K562 (cell line): ENCODE results near the gene IL17A. TPM values are rescaled to one million over a fixed set of nuclear protein-coding genes. Genes with fewer than 3 reads are reported as not detected.

Experiments used
- ATAC-seq: fragments of 200-7000 bp; cut with Tn5 transposase; 3 replicates; pipeline ENCODE4 v1.9.1; 2020; ENCODE audit warnings: moderate library complexity
- BruUV-seq: library from RNA; stranded (reverse); fragments of 400-500 nt; replicated peaks from 2 replicates; lab custom pipeline; 2021; lab: Mats Ljungman, UMichigan
- CTCF ChIA-PET: fragments of 300-600 bp; formaldehyde crosslinking; extraction: SDS; loops from one replicate; lab custom pipeline; 2021; ENCODE audit warnings: low intra/inter-chr PET ratio; lab: Yijun Ruan, JAX
- POLR2A ChIA-PET: fragments of 300-600, 350-650 bp; sonication (Branson Sonifier 250); formaldehyde crosslinking; extraction: SDS; loops from one replicate; lab custom pipeline; 2021; ENCODE audit warnings: antibody characterized with exemption, inconsistent platforms; lab: Yijun Ruan, JAX
- DNase-seq, 4 experiments: peaks; one replicate each; pipeline versions ENCODE4 v3.0.0 to v3.0.0-alpha.2; 2011 to 2018; ENCODE audit warnings: low spot score in 3 of 4, mixed read lengths in 3 of 4; ENCODE audit errors: extremely low read depth in 1 of 4
- FAIRE-seq: peaks from 2 replicates; lab custom pipeline; 2011; peaks lifted over from hg19 to GRCh38; lab: Jason Lieb, UNC
- H2AFZ ChIP-seq: 2 replicates; pipeline ENCODE4 v1.6.0; 2011; ENCODE audit warnings: low read depth, low read length, control low read depth, inconsistent platforms
- H3K27ac ChIP-seq: fragments of 200-600 bp; 3 replicates; pipeline ENCODE4 v1.8.0; 2011; ENCODE audit warnings: low read depth, mild to moderate bottlenecking, control low read depth, inconsistent platforms, low read length, moderate library complexity, mixed read lengths; ENCODE audit errors: extremely low read depth
- H3K27me3 ChIP-seq, 2 experiments: fragments of 300-600 bp in 1 of 2; 2 replicates in 1 of 2; 3 replicates in 1 of 2; pipeline versions ENCODE4 v1.6.0 to v1.8.0; 2011; ENCODE audit warnings: inconsistent platforms in 2 of 2, low read length in 2 of 2, mild to moderate bottlenecking in 1 of 2, mixed read lengths in 1 of 2, moderate library complexity in 1 of 2; ENCODE audit not compliant: control insufficient read depth in 2 of 2, insufficient read depth in 2 of 2
- H3K36me3 ChIP-seq: fragments of 300-600 bp; 3 replicates; pipeline ENCODE4 v1.8.0; 2011; ENCODE audit warnings: mild to moderate bottlenecking, low read length, inconsistent platforms; ENCODE audit not compliant: control insufficient read depth, insufficient read depth
- H3K4me1 ChIP-seq, 2 experiments: fragments of 200-600 bp in 1 of 2; replicated peaks in 1 of 2; 2 replicates in 1 of 2; 3 replicates in 1 of 2; pipeline versions ENCODE4 v1.5.1 to v1.8.0; 2011; ENCODE audit warnings: inconsistent platforms in 2 of 2, low read length in 2 of 2, mild to moderate bottlenecking in 1 of 2, mixed read lengths in 1 of 2, moderate library complexity in 1 of 2; ENCODE audit not compliant: control insufficient read depth in 2 of 2, insufficient read depth in 2 of 2
- H3K4me2 ChIP-seq: 2 replicates; pipeline ENCODE4 v1.6.1; 2011; ENCODE audit warnings: low read length, control low read depth, inconsistent platforms, mixed read lengths; ENCODE audit not compliant: insufficient read depth
- H3K4me3 ChIP-seq: fragments of 200-600 bp; sonication (generic), shearing (Covaris generic); 2 replicates; pipeline ENCODE4 v1.5.1; 2016; ENCODE audit warnings: control low read depth, inconsistent platforms
- H3K79me2 ChIP-seq: fragments of 200-600 bp; 3 replicates; pipeline ENCODE4 v1.8.0; 2011; ENCODE audit warnings: low read length, inconsistent platforms; ENCODE audit not compliant: control insufficient read depth, insufficient read depth
- H3K9ac ChIP-seq, 2 experiments: 2 replicates each; pipeline versions ENCODE4 v1.6.0 to v1.6.1; 2011; ENCODE audit warnings: low read depth in 2 of 2, low read length in 2 of 2, control low read depth in 1 of 2, inconsistent platforms in 1 of 2, mild to moderate bottlenecking in 1 of 2, mixed read lengths in 1 of 2; ENCODE audit not compliant: insufficient read depth in 1 of 2
- H3K9me1 ChIP-seq: one replicate; pipeline ENCODE4 v1.6.0; 2011; ENCODE audit warnings: inconsistent platforms, mild to moderate bottlenecking, low read length, moderate library complexity; ENCODE audit not compliant: control insufficient read depth, insufficient read depth
- H3K9me3 ChIP-seq: replicated peaks from 2 replicates; pipeline ENCODE4 v1.5.1; 2011; ENCODE audit warnings: low read depth, low read length, inconsistent platforms; ENCODE audit not compliant: control insufficient read depth, insufficient read depth
- H4K20me1 ChIP-seq: replicated peaks from 2 replicates; pipeline ENCODE4 v1.6.1; 2011; ENCODE audit warnings: low read length, inconsistent platforms, mixed read lengths; ENCODE audit not compliant: control insufficient read depth, insufficient read depth
- EHMT2 ChIP-seq: fragments of 450-650 bp; IDR thresholded peaks from 2 replicates; pipeline ENCODE4 v1.6.1; 2018; ENCODE audit warnings: antibody characterized with exemption
- ELF2 ChIP-seq: fragments of 250-450 bp; sonication (Bioruptor Pico); IDR thresholded peaks from 2 replicates; pipeline ENCODE4 v1.5.0; 2021; ENCODE audit warnings: mild to moderate bottlenecking
- ZNF3 ChIP-seq: fragments of 250-450 bp; sonication (Bioruptor Pico); IDR thresholded peaks from 2 replicates; pipeline ENCODE4 v1.5.0; 2021; ENCODE audit warnings: mild to moderate bottlenecking, moderate library complexity
- ZNF830 ChIP-seq: fragments of 250-450 bp; sonication (Bioruptor Pico); IDR thresholded peaks from 2 replicates; pipeline ENCODE4 v1.5.0; 2021; ENCODE audit warnings: mild to moderate bottlenecking
- WGBS: fragments of 100-300 bp; shearing (Covaris generic); methylation state at CpG from one replicate; pipeline ENCODE4 v1.1.6; 2016; ENCODE audit warnings: low coverage, mixed read lengths; ENCODE audit not compliant: insufficient coverage; ENCODE audit errors: missing lambda C conversion rate; 5-methylcytosine and 5-hydroxymethylcytosine counted together
- in situ Hi-C: fragments of 300-500 bp; cut with MboI; formaldehyde crosslinking; loops from 4 replicates; pipeline ENCODE4 v1.15.0; 2018; ENCODE audit warnings: inconsistent platforms, mixed read lengths
- intact Hi-C: fragments of 100-400 bp; cut with micrococcal nuclease; formaldehyde crosslinking; loops from 2 replicates; pipeline ENCODE4 v1.14.2; 2022
- polyA plus RNA-seq, 8 experiments: library from polyadenylated mRNA; depleted of rRNA in 4 of 8; stranded (reverse) in 5 of 8; unstranded in 3 of 8; fragments of >200 nt; fragmentation: Nextera tagmentation in 2 of 8; fragmentation: Illumina TruSeq in 1 of 8; extraction: Ambion mirVana in 2 of 8; extraction: Trizol in 1 of 8; gene quantifications; 2 replicates each; pipeline versions ENCODE4 v1.2.1 to v1.2.3, GENCODE V29; 2011 to 2014; ENCODE audit warnings: inconsistent platforms in 1 of 8, missing spikeins in 1 of 8
- total RNA-seq, 7 experiments: library from RNA; depleted of rRNA in 6 of 7; stranded (reverse); fragments of >200 nt in 6 of 7; fragmentation: Illumina TruSeq in 2 of 7; extraction: Trizol in 2 of 7; gene quantifications; 2 replicates each; pipeline versions ENCODE4 v1.2.1 to v1.2.3, GENCODE V29; 2011 to 2021; ENCODE audit warnings: low replicate concordance in 1 of 7
- TF ChIP-seq, protein P1 (sequence below): fragments of 250-450 bp; sonication (Bioruptor Pico); IDR thresholded peaks from 2 replicates; pipeline ENCODE4 v1.4.0; 2020
- TF ChIP-seq, protein P2 (sequence below): IDR thresholded peaks from 2 replicates; pipeline ENCODE4 v1.6.1; 2011; ENCODE audit warnings: borderline replicate concordance, low read depth, mild to moderate bottlenecking, moderate library complexity, low read length; ENCODE audit not compliant: insufficient read depth, poor library complexity, severe bottlenecking

Gene IL17A
- total and polyA plus RNA-seq, 9 of the 15 experiments (the other 6 are each of a cell fraction or from before 2014, with no cell fraction given), result not detected

DNA sequence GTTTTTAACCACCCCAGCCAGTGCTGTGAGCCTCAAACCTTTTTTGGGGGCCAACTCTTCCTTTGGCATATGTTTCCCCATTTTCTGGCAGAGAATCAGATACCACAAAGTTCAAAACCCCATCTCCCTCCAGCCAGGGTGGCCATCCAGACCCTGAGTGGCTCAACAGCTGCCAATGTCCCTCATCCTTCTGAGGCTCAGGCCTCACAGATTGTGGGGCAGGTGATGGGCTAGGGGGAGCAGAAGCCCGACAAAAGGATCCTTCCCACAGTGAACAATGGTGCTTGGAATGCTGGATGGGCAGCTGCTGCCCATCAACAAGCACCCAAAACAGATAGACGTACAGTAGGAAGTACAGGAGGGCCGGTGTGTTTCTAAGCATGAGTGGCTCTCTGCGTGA, 42.6 kb upstream of the IL17A start:
- H3K4me3 ChIP-seq, result no peak overlapping the region
- BruUV-seq, result no TSS peak
- WGBS, result 0% methylated on average over 4 of the region's 4 CpGs
- CTCF ChIA-PET, result no interaction called here
- no peaks in the 10 kb centered on the region for H3K9me1 ChIP-seq
- intact Hi-C loops, result no loop called here
- no peak for ATAC-seq
- H3K9ac ChIP-seq, result no peak overlapping the region
- H3K4me2 ChIP-seq, result no peak overlapping the region
- no peak for FAIRE-seq
- H3K36me3 ChIP-seq, result no peaks in the 10 kb centered on the region
- no peaks in the 10 kb centered on the region for H3K4me1 ChIP-seq
- no peaks in the 10 kb centered on the region for H4K20me1 ChIP-seq
- no peaks in the 10 kb centered on the region for H3K9me3 ChIP-seq
- POLR2A ChIA-PET, result no interaction called here
- H3K79me2 ChIP-seq, result no peaks in the 10 kb centered on the region
- no peak overlapping the region for H3K27ac ChIP-seq
- H3K27me3 ChIP-seq, result peaks cover 5 to 18% of the 10 kb centered on the region in 2 experiments; a peak in 3 of 5 replicates
- no peak overlapping the region for H2AFZ ChIP-seq
- no peak for DNase-seq
- in situ Hi-C loops, result no loop called here
- no peak for TF ChIP-seq ZNF3 (CRISPR knock-in tag)
- no peak for TF ChIP-seq ZNF830 (CRISPR knock-in tag)
- TF ChIP-seq, protein P1, sequence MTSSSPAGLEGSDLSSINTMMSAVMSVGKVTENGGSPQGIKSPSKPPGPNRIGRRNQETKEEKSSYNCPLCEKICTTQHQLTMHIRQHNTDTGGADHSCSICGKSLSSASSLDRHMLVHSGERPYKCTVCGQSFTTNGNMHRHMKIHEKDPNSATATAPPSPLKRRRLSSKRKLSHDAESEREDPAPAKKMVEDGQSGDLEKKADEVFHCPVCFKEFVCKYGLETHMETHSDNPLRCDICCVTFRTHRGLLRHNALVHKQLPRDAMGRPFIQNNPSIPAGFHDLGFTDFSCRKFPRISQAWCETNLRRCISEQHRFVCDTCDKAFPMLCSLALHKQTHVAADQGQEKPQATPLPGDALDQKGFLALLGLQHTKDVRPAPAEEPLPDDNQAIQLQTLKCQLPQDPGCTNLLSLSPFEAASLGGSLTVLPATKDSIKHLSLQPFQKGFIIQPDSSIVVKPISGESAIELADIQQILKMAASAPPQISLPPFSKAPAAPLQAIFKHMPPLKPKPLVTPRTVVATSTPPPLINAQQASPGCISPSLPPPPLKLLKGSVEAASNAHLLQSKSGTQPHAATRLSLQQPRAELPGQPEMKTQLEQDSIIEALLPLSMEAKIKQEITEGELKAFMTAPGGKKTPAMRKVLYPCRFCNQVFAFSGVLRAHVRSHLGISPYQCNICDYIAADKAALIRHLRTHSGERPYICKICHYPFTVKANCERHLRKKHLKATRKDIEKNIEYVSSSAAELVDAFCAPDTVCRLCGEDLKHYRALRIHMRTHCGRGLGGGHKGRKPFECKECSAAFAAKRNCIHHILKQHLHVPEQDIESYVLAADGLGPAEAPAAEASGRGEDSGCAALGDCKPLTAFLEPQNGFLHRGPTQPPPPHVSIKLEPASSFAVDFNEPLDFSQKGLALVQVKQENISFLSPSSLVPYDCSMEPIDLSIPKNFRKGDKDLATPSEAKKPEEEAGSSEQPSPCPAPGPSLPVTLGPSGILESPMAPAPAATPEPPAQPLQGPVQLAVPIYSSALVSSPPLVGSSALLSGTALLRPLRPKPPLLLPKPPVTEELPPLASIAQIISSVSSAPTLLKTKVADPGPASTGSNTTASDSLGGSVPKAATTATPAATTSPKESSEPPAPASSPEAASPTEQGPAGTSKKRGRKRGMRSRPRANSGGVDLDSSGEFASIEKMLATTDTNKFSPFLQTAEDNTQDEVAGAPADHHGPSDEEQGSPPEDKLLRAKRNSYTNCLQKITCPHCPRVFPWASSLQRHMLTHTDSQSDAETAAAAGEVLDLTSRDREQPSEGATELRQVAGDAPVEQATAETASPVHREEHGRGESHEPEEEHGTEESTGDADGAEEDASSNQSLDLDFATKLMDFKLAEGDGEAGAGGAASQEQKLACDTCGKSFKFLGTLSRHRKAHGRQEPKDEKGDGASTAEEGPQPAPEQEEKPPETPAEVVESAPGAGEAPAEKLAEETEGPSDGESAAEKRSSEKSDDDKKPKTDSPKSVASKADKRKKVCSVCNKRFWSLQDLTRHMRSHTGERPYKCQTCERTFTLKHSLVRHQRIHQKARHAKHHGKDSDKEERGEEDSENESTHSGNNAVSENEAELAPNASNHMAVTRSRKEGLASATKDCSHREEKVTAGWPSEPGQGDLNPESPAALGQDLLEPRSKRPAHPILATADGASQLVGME (CRISPR knock-in tag), result no peak
- no peak for TF ChIP-seq ELF2 (CRISPR knock-in tag)
- TF ChIP-seq, protein P2, sequence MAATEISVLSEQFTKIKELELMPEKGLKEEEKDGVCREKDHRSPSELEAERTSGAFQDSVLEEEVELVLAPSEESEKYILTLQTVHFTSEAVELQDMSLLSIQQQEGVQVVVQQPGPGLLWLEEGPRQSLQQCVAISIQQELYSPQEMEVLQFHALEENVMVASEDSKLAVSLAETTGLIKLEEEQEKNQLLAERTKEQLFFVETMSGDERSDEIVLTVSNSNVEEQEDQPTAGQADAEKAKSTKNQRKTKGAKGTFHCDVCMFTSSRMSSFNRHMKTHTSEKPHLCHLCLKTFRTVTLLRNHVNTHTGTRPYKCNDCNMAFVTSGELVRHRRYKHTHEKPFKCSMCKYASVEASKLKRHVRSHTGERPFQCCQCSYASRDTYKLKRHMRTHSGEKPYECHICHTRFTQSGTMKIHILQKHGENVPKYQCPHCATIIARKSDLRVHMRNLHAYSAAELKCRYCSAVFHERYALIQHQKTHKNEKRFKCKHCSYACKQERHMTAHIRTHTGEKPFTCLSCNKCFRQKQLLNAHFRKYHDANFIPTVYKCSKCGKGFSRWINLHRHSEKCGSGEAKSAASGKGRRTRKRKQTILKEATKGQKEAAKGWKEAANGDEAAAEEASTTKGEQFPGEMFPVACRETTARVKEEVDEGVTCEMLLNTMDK, result no peak
- TF ChIP-seq EHMT2, result no peak
